ENCODE measurements around the gene CREB5. TPM values are rescaled to one million over a fixed set of nuclear protein-coding genes. Genes with fewer than 3 reads are reported as not detected.

CREB5 gene
- total RNA-seq, 4 donors from 2014 or later = 0.90 to 10.1 (median 4.9) TPM

- H3K27ac ChIP-seq = no peak overlapping the region
Observed at GRCh38 chr7:28747404-28747803, 335.1 kb downstream of the CREB5 start.

GRCh38 chr7:28747854-28748253 lies 335.5 kb downstream of the CREB5 start:
- Histone ChIP-seq H3K36me3 (no peaks in the 10 kb centered on the region), H3K27me3 (no peaks in the 10 kb centered on the region), H3K27ac (no peak overlapping the region), H3K4me3 (no peak overlapping the region), H3K9me3 (no peaks in the 10 kb centered on the region), H3K4me1 (peaks cover 40 to 54% of the 10 kb centered on the region in 2 donors)
- ATAC-seq (no peak), DNase-seq (no peak)
- intact Hi-C loops (cut with DNase I; ENCODE audit: low total_unique reads) (loop anchor here (10.0 kb wide), 1 partner anchor 123 kb away; no protein-coding TSS in a partner anchor), in situ Hi-C loops (cut with MboI; ENCODE audit: low sequenced_read_pairs in 4 of 4) (no loop called here)
- no peak for TF ChIP-seq POLR2A (IDR thresholded peaks at IDR 0.05)
- no peak for TF ChIP-seq CTCF (IDR thresholded peaks at IDR 0.05 in 4 of 5, conservative IDR thresholded peaks at IDR 0.05 in 1 of 5)

More at GRCh38 chr7:28747404-28747803, 335.1 kb downstream of the CREB5 start:
- H3K9me3 ChIP-seq = no peaks in the 10 kb centered on the region
- no peak overlapping the region for H3K4me3 ChIP-seq
- H3K27me3 ChIP-seq = no peaks in the 10 kb centered on the region
- no peaks in the 10 kb centered on the region for H3K36me3 ChIP-seq
- intact Hi-C loops (cut with DNase I; ENCODE audit: low total_unique reads) (loop anchor here (10.0 kb wide), 1 partner anchor 123 kb away; no protein-coding TSS in a partner anchor), in situ Hi-C loops (cut with MboI; ENCODE audit: low sequenced_read_pairs in 4 of 4) (no loop called here)
- DNase-seq = no peak
- TF ChIP-seq POLR2A (IDR thresholded peaks at IDR 0.05) (no peak), CTCF (IDR thresholded peaks at IDR 0.05 in 4 of 5, conservative IDR thresholded peaks at IDR 0.05 in 1 of 5) (no peak)
- no peak for ATAC-seq
- peaks cover 40 to 54% of the 10 kb centered on the region in 2 donors for H3K4me1 ChIP-seq

- TF ChIP-seq CTCF (IDR thresholded peaks at IDR 0.05 in 4 of 5, conservative IDR thresholded peaks at IDR 0.05 in 1 of 5) (no peak), POLR2A (IDR thresholded peaks at IDR 0.05) (no peak)
- in situ Hi-C loops (cut with MboI; ENCODE audit: low sequenced_read_pairs in 4 of 4) = no loop called here
- ATAC-seq (no peak), DNase-seq (no peak)
- no peaks in the 10 kb centered on the region for H3K36me3 ChIP-seq
- H3K9me3 ChIP-seq = no peaks in the 10 kb centered on the region
- no peak overlapping the region for H3K27ac ChIP-seq
- intact Hi-C loops (cut with DNase I; ENCODE audit: low total_unique reads) = loop anchor here (10.0 kb wide), 1 partner anchor 124 kb away; no protein-coding TSS in a partner anchor
- H3K4me1 ChIP-seq = peaks cover 40 to 54% of the 10 kb centered on the region in 2 donors
- H3K27me3 ChIP-seq = no peaks in the 10 kb centered on the region
- no peak overlapping the region for H3K4me3 ChIP-seq
Observed at GRCh38 chr7:28748346-28748745, 336.0 kb downstream of the CREB5 start.

- DNase-seq = peak; percentile 27 to 65
- ATAC-seq = peak; percentile 83 to 86
- in situ Hi-C loops (cut with MboI; ENCODE audit: low sequenced_read_pairs in 4 of 4) (no loop called here), intact Hi-C loops (cut with DNase I; ENCODE audit: low total_unique reads) (loop anchor here (10.0 kb wide), 1 partner anchor 124 kb away; no protein-coding TSS in a partner anchor)
- Histone ChIP-seq H3K9me3 (no peaks in the 10 kb centered on the region), H3K27ac (peak overlapping the region in 1 of 4 donors; percentile 11), H3K27me3 (no peaks in the 10 kb centered on the region), H3K4me1 (peaks cover 40 to 54% of the 10 kb centered on the region in 2 donors), H3K4me3 (no peak overlapping the region), H3K36me3 (no peaks in the 10 kb centered on the region)
- TF ChIP-seq POLR2A (IDR thresholded peaks at IDR 0.05) = no peak
- TF ChIP-seq CTCF (IDR thresholded peaks at IDR 0.05 in 4 of 5, conservative IDR thresholded peaks at IDR 0.05 in 1 of 5) = no peak
Observed at GRCh38 chr7:28748933-28749584, 336.7 kb downstream of the CREB5 start.

Data from gastrocnemius medialis (tissue), 4 donors.